K562 (cell line): ENCODE measurements around the gene ART1. TPM values are rescaled to one million over a fixed set of nuclear protein-coding genes. Genes with fewer than 3 reads are reported as not detected.

Experiments used
- CHD4 ChIP-seq: fragments of 200-600 bp; sonication (generic); IDR thresholded peaks from 3 replicates; pipeline ENCODE4 v1.6.1; 2012; ENCODE audit warnings: low read depth, mild to moderate bottlenecking, mixed read lengths, low read length, inconsistent platforms; ENCODE audit not compliant: insufficient read depth, insufficient replicate concordance, poor library complexity, severe bottlenecking
- CREB5 ChIP-seq: fragments of 250-450 bp; sonication (Bioruptor Pico); IDR thresholded peaks from 2 replicates; pipeline ENCODE4 v1.5.0; 2020; ENCODE audit warnings: mild to moderate bottlenecking
- CTBP1 ChIP-seq: fragments of 450-650 bp; IDR thresholded peaks from 2 replicates; pipeline ENCODE4 v1.6.1; 2016; ENCODE audit warnings: borderline replicate concordance
- DNMT1 ChIP-seq: fragments of 450-650 bp; IDR thresholded peaks from 2 replicates; pipeline ENCODE4 v1.6.1; 2016; ENCODE audit warnings: antibody characterized with exemption, mild to moderate bottlenecking
- FOXJ2 ChIP-seq: fragments of 200-800 bp; sonication (Bioruptor generic); IDR thresholded peaks from 2 replicates; pipeline ENCODE4 v1.6.1; 2016; ENCODE audit warnings: missing genetic modification characterization, missing compliant biosample characterization
- IRF1 ChIP-seq: sonication (generic); formaldehyde crosslinking; IDR thresholded peaks from 2 replicates; pipeline ENCODE4 v1.8.0; 2022; ENCODE audit warnings: missing genetic modification reagents, mild to moderate bottlenecking, borderline replicate concordance
- L3MBTL2 ChIP-seq: fragments of 450-650 bp; IDR thresholded peaks from 2 replicates; pipeline ENCODE4 v1.6.1; 2016; ENCODE audit warnings: mild to moderate bottlenecking, moderate library complexity
- MAFG ChIP-seq: fragments of 450-650 bp; conservative IDR thresholded peaks from 2 replicates; pipeline ENCODE4 v1.6.1; 2016; ENCODE audit warnings: missing genetic modification characterization, missing compliant biosample characterization
- MAX ChIP-seq: sonication (generic); formaldehyde crosslinking; IDR thresholded peaks from 2 replicates; pipeline ENCODE4 v1.9.0; 2022; ENCODE audit warnings: mild to moderate bottlenecking, missing genetic modification reagents
- WHSC1 ChIP-seq: IDR thresholded peaks from one replicate; pipeline ENCODE4 v1.6.1; 2012; ENCODE audit warnings: low read length, control low read depth, inconsistent platforms
- ZNF431 ChIP-seq: sonication (generic); formaldehyde crosslinking; IDR thresholded peaks from 2 replicates; pipeline ENCODE4 v1.8.0; 2022; ENCODE audit warnings: mild to moderate bottlenecking, missing genetic modification reagents
- polyA plus RNA-seq, 8 experiments: library from polyadenylated mRNA; depleted of rRNA in 4 of 8; stranded (reverse) in 5 of 8; unstranded in 3 of 8; fragments of >200 nt; fragmentation: Nextera tagmentation in 2 of 8; fragmentation: Illumina TruSeq in 1 of 8; extraction: Ambion mirVana in 2 of 8; extraction: Trizol in 1 of 8; gene quantifications; 2 replicates each; pipeline versions ENCODE4 v1.2.1 to v1.2.3, GENCODE V29; 2011 to 2014; ENCODE audit warnings: inconsistent platforms in 1 of 8, missing spikeins in 1 of 8
- total RNA-seq, 7 experiments: library from RNA; depleted of rRNA in 6 of 7; stranded (reverse); fragments of >200 nt in 6 of 7; fragmentation: Illumina TruSeq in 2 of 7; extraction: Trizol in 2 of 7; gene quantifications; 2 replicates each; pipeline versions ENCODE4 v1.2.1 to v1.2.3, GENCODE V29; 2011 to 2021; ENCODE audit warnings: low replicate concordance in 1 of 7

ART1 gene
- total and polyA plus RNA-seq, 9 of the 15 experiments (the other 6 are each of a cell fraction or from before 2014, with no cell fraction given), result not detected

GRCh38 chr11:3613998-3614741 lies 30.8 kb upstream of the ART1 start (continued):
- TF ChIP-seq MAX (CRISPR knock-in tag), result no peak
- TF ChIP-seq ZNF431 (CRISPR knock-in tag), result no peak
- TF ChIP-seq CHD4, result no peak
- TF ChIP-seq WHSC1, result no peak
- no peak for TF ChIP-seq MAFG (tag)
- TF ChIP-seq L3MBTL2, result peak; percentile 30; the same call in 1 of the 2 replicates
- TF ChIP-seq CREB5 (CRISPR knock-in tag), result no peak
- TF ChIP-seq FOXJ2 (tag), result 0 out of 2 replicates have a peak, but pooled peaks have one; percentile 43
- no peak for TF ChIP-seq IRF1 (CRISPR knock-in tag)
- no peak for TF ChIP-seq DNMT1
- TF ChIP-seq CTBP1, result peak; percentile 31; the same call in 1 of the 2 replicates
